SK-N-MC (cell line): ENCODE data around the gene CSRP3.

Experiments
- DNase-seq: peaks from one replicate; pipeline ENCODE4 v3.0.0-alpha.2; 2011; ENCODE audit warnings: low read depth, low spot score
- H3K27ac ChIP-seq: fragments of 200-600 bp; sonication (generic); 2 replicates; pipeline ENCODE4 v1.5.1; 2016; ENCODE audit warnings: mixed run types
- H3K36me3 ChIP-seq: fragments of 200-600 bp; sonication (generic); 2 replicates; pipeline ENCODE4 v1.6.1; 2017; ENCODE audit warnings: antibody characterized with exemption, low read length, mixed read lengths; ENCODE audit not compliant: insufficient read depth
- H3K4me3 ChIP-seq: fragments of 200-600 bp; sonication (generic); 2 replicates; pipeline ENCODE4 v1.5.1; 2016
- H3K9ac ChIP-seq: fragments of 200-600 bp; sonication (generic); 2 replicates; pipeline ENCODE4 v1.8.0; 2017; ENCODE audit warnings: mixed run types, mixed read lengths; ENCODE audit not compliant: insufficient read length
- H3K9me3 ChIP-seq: fragments of 200-600 bp; sonication (generic); 2 replicates; pipeline ENCODE4 v1.6.1; 2017; ENCODE audit warnings: low read depth, mild to moderate bottlenecking, antibody characterized with exemption, low read length, moderate library complexity, mixed read lengths
- EZH2 ChIP-seq: fragments of 200-600 bp; sonication (generic); IDR thresholded peaks from one replicate; pipeline ENCODE4 v1.6.1; 2017; ENCODE audit warnings: antibody characterized with exemption
- FOXP2 ChIP-seq: optimal IDR thresholded peaks from 2 replicates; pipeline ENCODE3; 2011; ENCODE audit warnings: mild to moderate bottlenecking, moderate library complexity; ENCODE audit not compliant: insufficient read depth; ENCODE audit errors: extremely low read length, control extremely low read depth
- POLR2AphosphoS5 ChIP-seq: IDR thresholded peaks from 2 replicates; pipeline ENCODE4 v1.6.1; 2012; ENCODE audit warnings: mild to moderate bottlenecking, low read depth, low read length, borderline replicate concordance

The CSRP3 gene

DNA sequence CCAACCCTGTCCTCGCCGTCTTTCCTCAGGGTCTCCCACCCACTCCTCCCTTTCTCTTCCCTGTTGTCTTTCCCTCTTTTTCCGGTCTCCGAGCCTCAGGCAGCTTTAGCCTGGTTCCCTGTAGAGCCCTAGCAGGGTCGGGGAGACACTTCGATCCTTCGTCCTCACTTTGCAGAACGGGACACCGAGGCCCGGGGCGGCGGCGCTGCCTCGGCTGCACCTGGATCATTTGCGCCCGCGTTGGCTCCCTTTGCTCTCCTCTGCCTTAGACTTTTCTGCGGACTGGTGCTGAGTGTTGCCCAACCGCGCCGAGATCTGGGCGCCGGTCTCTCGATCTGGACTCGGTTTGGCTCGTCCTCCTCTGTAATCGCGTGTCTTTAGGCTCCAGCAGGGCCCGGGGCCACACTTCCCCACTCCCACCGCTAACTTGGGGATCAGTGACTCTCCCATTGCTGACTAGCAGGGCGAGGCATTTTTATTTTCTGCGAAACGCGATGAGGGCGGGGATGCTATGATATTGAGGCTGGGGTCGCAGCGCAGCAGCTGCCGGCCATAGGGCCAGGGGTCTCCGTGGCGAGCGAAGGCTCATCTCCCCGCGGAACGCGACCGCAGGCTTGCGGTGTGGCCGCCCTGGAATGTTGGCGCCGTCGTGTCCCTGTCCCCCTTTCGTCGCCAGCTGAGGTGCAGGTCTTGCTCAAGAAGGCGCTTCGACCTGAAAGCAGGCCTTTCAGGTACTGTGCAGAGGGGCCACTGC, 40.6 kb upstream of the CSRP3 start:
- no peak overlapping the region for H3K27ac ChIP-seq
- no peak for DNase-seq
- no peaks in the 10 kb centered on the region for H3K9me3 ChIP-seq
- H3K36me3 ChIP-seq, result peaks cover 9% of the 10 kb centered on the region
- TF ChIP-seq FOXP2, result no peak
- TF ChIP-seq POLR2AphosphoS5, result no peak
- no peak for TF ChIP-seq EZH2
- H3K4me3 ChIP-seq, result peak overlapping the region; percentile 94
- H3K9ac ChIP-seq, result no peak overlapping the region

GRCh38 chr11:19241260-19242178, 39.7 kb upstream of the CSRP3 start:
- Histone ChIP-seq H3K4me3 (peak overlapping the region; percentile 94), H3K9ac (peak overlapping the region; percentile 89), H3K27ac (no peak overlapping the region), H3K36me3 (peaks cover 17% of the 10 kb centered on the region), H3K9me3 (no peaks in the 10 kb centered on the region)
- no peak for DNase-seq
- TF ChIP-seq POLR2AphosphoS5, result no peak
- TF ChIP-seq FOXP2, result no peak
- no peak for TF ChIP-seq EZH2

GRCh38 chr11:19240420-19241259, 38.9 kb upstream of the CSRP3 start, which contains the start of gene E2F8:
E2F8 (minus strand) TSS chr11:19240945; CDS start chr11:19240121, 824 bp downstream.
- H3K36me3 ChIP-seq, result peaks cover 24% of the 10 kb centered on the region
- no peaks in the 10 kb centered on the region for H3K9me3 ChIP-seq
- peak within 1 kb of the TSS; percentile 89 for H3K9ac ChIP-seq
- TF ChIP-seq POLR2AphosphoS5 (no peak), FOXP2 (no peak), EZH2 (no peak)
- DNase-seq, result peak; percentile 37
- peak within 1 kb of the TSS; percentile 94 for H3K4me3 ChIP-seq
- H3K27ac ChIP-seq, result no peak within 1 kb of the TSS

- Histone ChIP-seq H3K9ac (no peak overlapping the region), H3K36me3 (peaks cover 30% of the 10 kb centered on the region), H3K27ac (no peak overlapping the region), H3K4me3 (peak overlapping the region; percentile 94), H3K9me3 (no peaks in the 10 kb centered on the region)
- DNase-seq, result no peak
- TF ChIP-seq POLR2AphosphoS5, result no peak
These were observed 37.3 kb upstream of the CSRP3 start for GRCh38 chr11:19239039-19239438.

DNA sequence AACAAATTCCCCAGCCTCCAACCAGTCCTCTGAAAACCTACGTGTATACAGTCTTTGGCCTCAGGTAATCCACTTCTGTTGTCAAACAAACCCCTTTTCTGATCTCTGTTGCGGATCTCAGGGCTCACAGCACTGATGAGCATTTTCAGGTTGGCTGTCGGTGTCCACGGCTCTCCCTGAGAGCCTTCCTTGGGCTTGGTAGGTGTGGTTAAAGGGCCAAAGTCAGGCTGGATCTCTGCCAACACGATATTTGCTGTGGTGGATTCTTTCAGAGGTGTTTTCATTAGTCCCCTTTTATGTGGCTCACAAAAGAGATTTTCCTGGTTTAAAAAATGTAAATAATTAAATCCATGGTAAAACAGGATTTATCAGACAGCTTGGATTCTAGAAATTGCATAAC, 36.0 kb upstream of the CSRP3 start:
- DNase-seq, result no peak
- peaks cover 30% of the 10 kb centered on the region for H3K36me3 ChIP-seq
- TF ChIP-seq POLR2AphosphoS5 (no peak), FOXP2 (no peak), EZH2 (no peak)

DNA sequence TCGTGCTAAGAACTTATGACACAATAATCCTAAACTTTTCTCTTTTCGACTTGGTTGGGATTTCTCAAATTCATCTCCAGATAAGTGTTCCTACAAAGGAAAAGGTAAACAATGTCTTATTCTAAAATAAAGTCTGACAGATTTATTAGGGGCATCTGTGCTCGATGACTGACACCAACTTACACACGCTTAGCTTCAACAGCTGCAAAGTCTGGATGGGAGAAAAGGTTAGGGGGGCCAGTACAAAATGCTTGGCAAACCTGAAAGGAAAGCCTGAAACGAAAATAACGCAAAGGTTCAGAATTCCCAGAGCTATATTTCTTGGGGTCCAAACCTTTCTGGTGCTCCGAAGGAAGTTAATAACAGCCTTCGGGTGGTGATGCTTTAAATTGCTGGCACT, 35.6 kb upstream of the CSRP3 start:
- no peak for DNase-seq
- Histone ChIP-seq H3K9ac (no peak overlapping the region), H3K9me3 (no peaks in the 10 kb centered on the region), H3K27ac (no peak overlapping the region), H3K4me3 (no peak overlapping the region), H3K36me3 (peaks cover 30% of the 10 kb centered on the region)
- no peak for TF ChIP-seq FOXP2
- TF ChIP-seq EZH2, result no peak
- no peak for TF ChIP-seq POLR2AphosphoS5

More for the DNA sequence above, 36.0 kb upstream of the CSRP3 start:
- H3K27ac ChIP-seq, result no peak overlapping the region
- H3K9ac ChIP-seq, result no peak overlapping the region
- H3K4me3 ChIP-seq, result no peak overlapping the region
- no peaks in the 10 kb centered on the region for H3K9me3 ChIP-seq

DNA sequence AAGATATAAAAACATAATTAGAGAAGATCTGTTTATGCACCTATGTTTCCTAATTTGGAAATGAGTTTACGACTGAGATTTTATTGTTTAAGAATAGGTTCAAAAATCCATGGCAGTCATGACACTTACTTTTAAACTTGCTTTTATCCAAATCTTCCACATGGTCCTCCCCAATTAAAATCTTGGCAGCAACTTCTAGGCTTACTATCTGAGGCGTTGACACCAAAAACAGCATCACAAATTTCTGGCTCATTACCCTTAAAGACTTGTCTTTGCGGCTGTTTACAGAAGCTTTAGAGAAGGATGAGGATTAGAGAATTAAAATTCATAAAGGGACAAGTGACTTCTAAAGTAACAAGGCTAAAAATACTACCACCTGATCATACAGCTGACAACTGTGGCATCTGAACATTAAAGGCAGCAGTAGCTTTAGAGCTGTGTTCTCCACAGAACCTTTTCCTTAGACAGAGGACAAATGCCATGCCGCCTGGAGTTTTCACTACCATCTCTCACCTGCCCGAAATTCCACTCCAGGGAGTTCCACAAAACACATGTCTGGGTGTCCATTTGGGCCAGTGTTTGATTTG, 32.5 kb upstream of the CSRP3 start:
- Histone ChIP-seq H3K4me3 (no peak overlapping the region), H3K36me3 (peaks cover 43% of the 10 kb centered on the region), H3K27ac (no peak overlapping the region), H3K9me3 (no peaks in the 10 kb centered on the region), H3K9ac (no peak overlapping the region)
- TF ChIP-seq POLR2AphosphoS5, result no peak
- TF ChIP-seq EZH2, result no peak
- no peak for TF ChIP-seq FOXP2
- DNase-seq, result no peak

- TF ChIP-seq POLR2AphosphoS5 (no peak), FOXP2 (no peak), EZH2 (no peak)
- Histone ChIP-seq H3K4me3 (no peak overlapping the region), H3K27ac (no peak overlapping the region), H3K36me3 (peaks cover 43% of the 10 kb centered on the region), H3K9me3 (no peaks in the 10 kb centered on the region), H3K9ac (no peak overlapping the region)
- no peak for DNase-seq
These were observed 31.2 kb upstream of the CSRP3 start for GRCh38 chr11:19232910-19233503.
